Measurements from ENCODE around the gene DISP2. TPM values are rescaled to one million over a fixed set of nuclear protein-coding genes. Genes with fewer than 3 reads are reported as not detected.
A peak's percentile ranks its signal among the peaks of the same experiment; 100 is the strongest.

Gene DISP2
- total RNA-seq, 1 experiment from 2014 or later, result 10.0 TPM

- CTCF ChIA-PET, result no interaction called here
These were observed 40.4 kb downstream of the DISP2 start for GRCh38 chr15:40398413-40398873.

DNA sequence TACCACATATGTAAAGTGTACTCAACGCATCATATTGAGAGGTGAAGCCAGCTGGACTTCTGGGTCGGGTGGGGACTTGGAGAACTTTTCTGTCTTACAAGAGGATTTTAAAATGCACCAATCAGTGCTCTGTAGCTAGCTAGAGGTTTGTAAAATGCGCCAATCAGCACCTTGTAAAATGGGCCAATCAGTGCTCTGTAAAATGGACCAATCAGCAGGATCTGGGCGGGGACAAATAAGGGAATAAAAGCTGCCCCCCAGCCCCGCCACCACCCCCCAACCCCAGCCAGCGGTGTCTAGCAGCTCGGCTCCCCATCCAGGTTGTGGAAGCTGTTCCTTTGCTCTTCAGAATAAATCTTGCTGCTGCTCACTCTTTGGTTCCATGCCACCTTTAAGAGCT lies 41.4 kb downstream of the DISP2 start:
- POLR2A ChIA-PET, result interaction anchor here (0.6 to 0.7 kb wide), 2 partner anchors 23 to 41 kb away, joined by 9 to 11 read pairs; no protein-coding TSS in a partner anchor
- BruUV-seq (replicated peaks), result no TSS peak
- Histone ChIP-seq H3K27me3 (ENCODE audit: control insufficient read depth, insufficient read depth, low read length) (no peaks in the 10 kb centered on the region), H3K9me3 (ENCODE audit: control insufficient read depth, insufficient read depth, low read depth, low read length) (no peaks in the 10 kb centered on the region), H3K4me3 (ENCODE audit: low read depth in 2 of 2, low read length in 2 of 2) (no peak overlapping the region), H3K36me3 (ENCODE audit: control insufficient read depth, insufficient read depth, low read length) (no peaks in the 10 kb centered on the region), H3K4me1 (ENCODE audit: control insufficient read depth, insufficient read depth, low read length) (no peaks in the 10 kb centered on the region), H3K27ac (ENCODE audit: low read length) (no peak overlapping the region)
- CTCF ChIA-PET, result interaction anchor here (0.6 kb wide), 1 partner anchor 49 kb away, joined by 7 read pairs; no protein-coding TSS in a partner anchor
- no peak for TF ChIP-seq SIN3A (IDR thresholded peaks at IDR 0.05; ENCODE audit: borderline replicate concordance, insufficient read depth, low read depth, low read length)
- no peak for TF ChIP-seq TCF7L2 (IDR thresholded peaks at IDR 0.05; ENCODE audit: low read depth, low read length)
- TF ChIP-seq REST (IDR thresholded peaks at IDR 0.05; ENCODE audit: insufficient read depth in 1 of 2, low read depth in 2 of 2, low read length in 1 of 2), result no peak
- TF ChIP-seq CTCF (IDR thresholded peaks at IDR 0.05), result no peak
- TF ChIP-seq POLR2AphosphoS5 (IDR thresholded peaks at IDR 0.05; ENCODE audit: low read depth, low read length), result no peak
- DNase-seq (ENCODE audit: low read depth, low spot score), result no peak
- ATAC-seq, result no peak
- intact Hi-C loops (cut with micrococcal nuclease; ENCODE audit: unreplicated experiment) (no loop called here), in situ Hi-C loops (cut with HindIII; ENCODE audit: low pct_unique_long_range_greater_than_20kb, low sequenced_read_pairs) (no loop called here)

More at GRCh38 chr15:40398413-40398873, 40.4 kb downstream of the DISP2 start:
- H3K4me3 ChIP-seq (ENCODE audit: low read depth in 2 of 2, low read length in 2 of 2), result no peak overlapping the region
- no peaks in the 10 kb centered on the region for H3K27me3 ChIP-seq (ENCODE audit: control insufficient read depth, insufficient read depth, low read length)
- DNase-seq (ENCODE audit: low read depth, low spot score) (no peak), ATAC-seq (0 out of 2 replicates have a peak, but pooled peaks have one; percentile 37)
- H3K36me3 ChIP-seq (ENCODE audit: control insufficient read depth, insufficient read depth, low read length), result peaks cover under 1% of the 10 kb centered on the region; the same call in 1 of the 2 replicates
- H3K4me1 ChIP-seq (ENCODE audit: control insufficient read depth, insufficient read depth, low read length), result no peaks in the 10 kb centered on the region
- POLR2A ChIA-PET, result no interaction called here
- intact Hi-C loops (cut with micrococcal nuclease; ENCODE audit: unreplicated experiment), result no loop called here
- H3K9me3 ChIP-seq (ENCODE audit: control insufficient read depth, insufficient read depth, low read depth, low read length), result no peaks in the 10 kb centered on the region
- in situ Hi-C loops (cut with HindIII; ENCODE audit: low pct_unique_long_range_greater_than_20kb, low sequenced_read_pairs), result no loop called here
- no TSS peak for BruUV-seq (replicated peaks)
- no peak overlapping the region for H3K27ac ChIP-seq (ENCODE audit: low read length)
- TF ChIP-seq CTCF (IDR thresholded peaks at IDR 0.05), result no peak
- TF ChIP-seq SIN3A (IDR thresholded peaks at IDR 0.05; ENCODE audit: borderline replicate concordance, insufficient read depth, low read depth, low read length), result no peak
- no peak for TF ChIP-seq REST (IDR thresholded peaks at IDR 0.05; ENCODE audit: insufficient read depth in 1 of 2, low read depth in 2 of 2, low read length in 1 of 2)
- TF ChIP-seq POLR2AphosphoS5 (IDR thresholded peaks at IDR 0.05; ENCODE audit: low read depth, low read length), result no peak
- no peak for TF ChIP-seq TCF7L2 (IDR thresholded peaks at IDR 0.05; ENCODE audit: low read depth, low read length)

Data from Panc1 (cell line).